ENCODE data around the gene GNG7.
A peak's percentile ranks its signal among the peaks of the same experiment; 100 is the strongest.

GNG7 gene

GRCh38 chr19:2700660-2701360 is 1.7 kb downstream of the GNG7 start:
- TF ChIP-seq EZH2phosphoT487 (IDR thresholded peaks at IDR 0.05; ENCODE audit: borderline replicate concordance, low read length): no peak
- TF ChIP-seq CTCF (IDR thresholded peaks at IDR 0.05; ENCODE audit: low read depth, low read length, poor library complexity, severe bottlenecking): no peak
- Histone ChIP-seq H3K9me2 (replicated peaks; ENCODE audit: control insufficient read depth, low read length) (no peaks in the 10 kb centered on the region), H3K27ac (ENCODE audit: low read depth, low read length) (peak overlapping the region; percentile 99), H3K4me1 (ENCODE audit: control insufficient read depth, low read length) (peaks cover 53% of the 10 kb centered on the region), H3K27me3 (ENCODE audit: control insufficient read depth, low read length) (no peaks in the 10 kb centered on the region), H3K36me3 (ENCODE audit: control insufficient read depth, low read length) (peaks cover 42% of the 10 kb centered on the region), H3K4me2 (ENCODE audit: low read length) (peak overlapping the region; percentile 83), H3K4me3 (ENCODE audit: low read length) (peak overlapping the region; percentile 84), H3F3A (ENCODE audit: control insufficient read depth, insufficient read depth) (peaks cover 33% of the 10 kb centered on the region), H3K9me3 (ENCODE audit: control insufficient read depth, insufficient read depth, low read length) (no peaks in the 10 kb centered on the region), H4K20me1 (ENCODE audit: control insufficient read depth, insufficient read depth, low read depth, low read length) (no peaks in the 10 kb centered on the region), H3K79me2 (ENCODE audit: control insufficient read depth, low read length) (peaks cover 52% of the 10 kb centered on the region)

- no peaks in the 10 kb centered on the region for H3K9me3 ChIP-seq (ENCODE audit: control insufficient read depth, insufficient read depth, low read length)
- peaks cover 51% of the 10 kb centered on the region for H3K36me3 ChIP-seq (ENCODE audit: control insufficient read depth, low read length)
- H3F3A ChIP-seq (ENCODE audit: control insufficient read depth, insufficient read depth): peaks cover 33% of the 10 kb centered on the region
- no peaks in the 10 kb centered on the region for H3K27me3 ChIP-seq (ENCODE audit: control insufficient read depth, low read length)
- peak overlapping the region; percentile 83 for H3K4me2 ChIP-seq (ENCODE audit: low read length)
- no peaks in the 10 kb centered on the region for H3K9me2 ChIP-seq (replicated peaks; ENCODE audit: control insufficient read depth, low read length)
- TF ChIP-seq CTCF (IDR thresholded peaks at IDR 0.05; ENCODE audit: low read depth, low read length, poor library complexity, severe bottlenecking): no peak
- no peak for TF ChIP-seq EZH2phosphoT487 (IDR thresholded peaks at IDR 0.05; ENCODE audit: borderline replicate concordance, low read length)
- H3K27ac ChIP-seq (ENCODE audit: low read depth, low read length): peak overlapping the region; percentile 99
- peaks cover 65% of the 10 kb centered on the region for H3K4me1 ChIP-seq (ENCODE audit: control insufficient read depth, low read length)
- no peaks in the 10 kb centered on the region for H4K20me1 ChIP-seq (ENCODE audit: control insufficient read depth, insufficient read depth, low read depth, low read length)
- H3K79me2 ChIP-seq (ENCODE audit: control insufficient read depth, low read length): peaks cover 65% of the 10 kb centered on the region
- peak overlapping the region; percentile 84 for H3K4me3 ChIP-seq (ENCODE audit: low read length)
Measured at GRCh38 chr19:2699413-2700140, 2.9 kb downstream of the GNG7 start.

GRCh38 chr19:2694196-2694595 is 8.3 kb downstream of the GNG7 start:
- Histone ChIP-seq H3F3A (ENCODE audit: control insufficient read depth, insufficient read depth) (peaks cover 10% of the 10 kb centered on the region), H3K36me3 (ENCODE audit: control insufficient read depth, low read length) (peaks cover 70% of the 10 kb centered on the region)

More at GRCh38 chr19:2694196-2694595, 8.3 kb downstream of the GNG7 start:
- H3K4me2 ChIP-seq (ENCODE audit: low read length): peak overlapping the region; percentile 83
- H3K79me2 ChIP-seq (ENCODE audit: control insufficient read depth, low read length): peaks cover 93% of the 10 kb centered on the region
- no peaks in the 10 kb centered on the region for H3K9me2 ChIP-seq (replicated peaks; ENCODE audit: control insufficient read depth, low read length)
- H3K9me3 ChIP-seq (ENCODE audit: control insufficient read depth, insufficient read depth, low read length): no peaks in the 10 kb centered on the region
- no peak for TF ChIP-seq EZH2phosphoT487 (IDR thresholded peaks at IDR 0.05; ENCODE audit: borderline replicate concordance, low read length)
- no peak for TF ChIP-seq CTCF (IDR thresholded peaks at IDR 0.05; ENCODE audit: low read depth, low read length, poor library complexity, severe bottlenecking)
- H3K4me1 ChIP-seq (ENCODE audit: control insufficient read depth, low read length): peaks cover 59% of the 10 kb centered on the region
- no peaks in the 10 kb centered on the region for H4K20me1 ChIP-seq (ENCODE audit: control insufficient read depth, insufficient read depth, low read depth, low read length)
- no peaks in the 10 kb centered on the region for H3K27me3 ChIP-seq (ENCODE audit: control insufficient read depth, low read length)
- H3K4me3 ChIP-seq (ENCODE audit: low read length): peak overlapping the region; percentile 84
- peak overlapping the region; percentile 99 for H3K27ac ChIP-seq (ENCODE audit: low read depth, low read length)

Data from DOHH2 (cell line).